Right ventricle myocardium inferior (tissue), 1 donor: ENCODE results near the gene PPM1M. TPM values are rescaled to one million over a fixed set of nuclear protein-coding genes. Genes with fewer than 3 reads are reported as not detected.
A peak's percentile ranks its signal among the peaks of the same experiment; 100 is the strongest.

ENCODE experiments used
- ATAC-seq: fragments of 200-7000 bp; cut with Tn5 transposase; one replicate; pipeline ENCODE4 v1.9.1; 2020; ENCODE audit warnings: mild to moderate bottlenecking, moderate library complexity
- DNase-seq: peaks from one replicate; pipeline ENCODE4 v3.0.0; 2021; ENCODE audit errors: missing footprints
- intact Hi-C: fragments of 100-400 bp; cut with DNase I; formaldehyde crosslinking; loops from one replicate; pipeline ENCODE4 v1.11.0; 2022
- total RNA-seq: library from RNA; stranded (reverse); fragmentation: NEBNext Ultra II Directional; extraction: Animal tissue kit (Norgen Biotek cat#: 25700); gene quantifications from one replicate; pipeline ENCODE4 v1.2.1, GENCODE V29; 2021
- donor health status: DM: no; HTN: yes; CAD: no; lungs with severe emphysema.

PPM1M gene
- total RNA-seq, 1 donor from 2014 or later, result 8.7 TPM

- no peak for DNase-seq
- intact Hi-C loops, result no loop called here
- no peak for ATAC-seq
Measured at GRCh38 chr3:52211268-52211891, 34.2 kb upstream of the PPM1M start.

- intact Hi-C loops, result no loop called here
- ATAC-seq (no peak), DNase-seq (no peak)
Measured at GRCh38 chr3:52213005-52213404, 32.6 kb upstream of the PPM1M start.

GRCh38 chr3:52213901-52214300 lies 31.7 kb upstream of the PPM1M start:
- intact Hi-C loops, result no loop called here
- no peak for ATAC-seq

GRCh38 chr3:52215351-52215750 lies 30.2 kb upstream of the PPM1M start:
- intact Hi-C loops, result no loop called here
- DNase-seq, result no peak
- no peak for ATAC-seq

More at GRCh38 chr3:52213901-52214300, 31.7 kb upstream of the PPM1M start:
- DNase-seq, result no peak

GRCh38 chr3:52216585-52217408 lies 28.8 kb upstream of the PPM1M start:
- intact Hi-C loops, result loop anchor here (2.0 kb wide), 1 partner anchor 62 kb away; the partner anchor contains the start of gene POC1A
- no peak for DNase-seq
- ATAC-seq, result peak; percentile 61

- intact Hi-C loops, result loop anchor here (2.0 kb wide), 1 partner anchor 63 kb away; the partner anchor contains the start of gene POC1A
- ATAC-seq, result no peak
- no peak for DNase-seq
Measured at GRCh38 chr3:52217409-52217805, 28.2 kb upstream of the PPM1M start.

- intact Hi-C loops, result no loop called here
- DNase-seq (no peak), ATAC-seq (no peak)
Measured at GRCh38 chr3:52218026-52218425, 27.5 kb upstream of the PPM1M start.

- intact Hi-C loops, result no loop called here
- DNase-seq (no peak), ATAC-seq (no peak)
Measured at GRCh38 chr3:52218454-52218853, 27.1 kb upstream of the PPM1M start.

GRCh38 chr3:52218937-52219650 lies 26.5 kb upstream of the PPM1M start:
- intact Hi-C loops, result no loop called here
- no peak for ATAC-seq
- DNase-seq, result no peak

GRCh38 chr3:52220380-52221026 lies 25.1 kb upstream of the PPM1M start:
- DNase-seq (peak; percentile 90), ATAC-seq (peak; percentile 80)
- intact Hi-C loops, result no loop called here

GRCh38 chr3:52221141-52221562 lies 24.4 kb upstream of the PPM1M start:
- no peak for DNase-seq
- ATAC-seq, result no peak
- intact Hi-C loops, result no loop called here

GRCh38 chr3:52221563-52222318 lies 23.8 kb upstream of the PPM1M start:
- DNase-seq (no peak), ATAC-seq (no peak)
- intact Hi-C loops, result no loop called here

- DNase-seq (no peak), ATAC-seq (no peak)
- intact Hi-C loops, result no loop called here
Measured at GRCh38 chr3:52222319-52223221, 23.0 kb upstream of the PPM1M start.

GRCh38 chr3:52223449-52224408 lies 21.8 kb upstream of the PPM1M start:
- ATAC-seq (no peak), DNase-seq (no peak)
- intact Hi-C loops, result no loop called here

- DNase-seq, result no peak
- intact Hi-C loops, result no loop called here
Measured at GRCh38 chr3:52225452-52226228, 19.9 kb upstream of the PPM1M start, which contains the start of gene TLR9. Gene TLR9, minus strand, starts transcription at chr3:52225645. Its CDS starts 116 bp downstream, at chr3:52225529.

More at GRCh38 chr3:52225452-52226228, 19.9 kb upstream of the PPM1M start, which contains the start of gene TLR9:
- ATAC-seq, result no peak
